ENCODE results near the gene SERINC2.
A peak's percentile ranks its signal among the peaks of the same experiment; 100 is the strongest.

Gene SERINC2

DNA sequence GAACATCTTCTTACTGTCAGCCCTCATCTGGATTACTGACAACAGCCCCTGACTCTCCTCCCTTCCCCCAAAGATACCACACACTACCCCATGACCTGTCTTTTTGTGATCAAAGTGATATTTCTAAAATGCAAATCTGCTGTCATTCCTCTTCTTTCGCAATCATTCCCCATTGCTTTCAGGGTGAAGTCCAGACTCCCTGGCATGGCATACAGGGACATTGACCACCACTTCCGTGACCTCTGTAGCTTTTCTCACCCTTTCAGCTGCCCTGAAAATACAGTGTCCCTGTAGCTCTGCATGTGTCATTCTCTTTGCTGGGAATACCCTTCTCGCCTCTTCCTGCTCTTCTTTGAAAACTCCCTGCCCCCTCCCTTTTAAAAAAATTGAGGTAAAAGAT is 4.1 kb downstream of the SERINC2 start:
- Histone ChIP-seq H3K27ac (no peak overlapping the region), H3K4me3 (ENCODE audit: low read depth in 1 of 2, low read length in 1 of 2) (no peak overlapping the region), H3K36me3 (no peaks in the 10 kb centered on the region), H3K4me1 (ENCODE audit: control insufficient read depth in 1 of 2, insufficient read depth in 1 of 2, low read depth in 1 of 2, low read length in 1 of 2) (peaks cover 9 to 14% of the 10 kb centered on the region in 2 experiments), H3K27me3 (peaks cover 54% of the 10 kb centered on the region), H3K9me3 (no peaks in the 10 kb centered on the region)
- TF ChIP-seq, protein P1, sequence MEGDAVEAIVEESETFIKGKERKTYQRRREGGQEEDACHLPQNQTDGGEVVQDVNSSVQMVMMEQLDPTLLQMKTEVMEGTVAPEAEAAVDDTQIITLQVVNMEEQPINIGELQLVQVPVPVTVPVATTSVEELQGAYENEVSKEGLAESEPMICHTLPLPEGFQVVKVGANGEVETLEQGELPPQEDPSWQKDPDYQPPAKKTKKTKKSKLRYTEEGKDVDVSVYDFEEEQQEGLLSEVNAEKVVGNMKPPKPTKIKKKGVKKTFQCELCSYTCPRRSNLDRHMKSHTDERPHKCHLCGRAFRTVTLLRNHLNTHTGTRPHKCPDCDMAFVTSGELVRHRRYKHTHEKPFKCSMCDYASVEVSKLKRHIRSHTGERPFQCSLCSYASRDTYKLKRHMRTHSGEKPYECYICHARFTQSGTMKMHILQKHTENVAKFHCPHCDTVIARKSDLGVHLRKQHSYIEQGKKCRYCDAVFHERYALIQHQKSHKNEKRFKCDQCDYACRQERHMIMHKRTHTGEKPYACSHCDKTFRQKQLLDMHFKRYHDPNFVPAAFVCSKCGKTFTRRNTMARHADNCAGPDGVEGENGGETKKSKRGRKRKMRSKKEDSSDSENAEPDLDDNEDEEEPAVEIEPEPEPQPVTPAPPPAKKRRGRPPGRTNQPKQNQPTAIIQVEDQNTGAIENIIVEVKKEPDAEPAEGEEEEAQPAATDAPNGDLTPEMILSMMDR (IDR thresholded peaks at IDR 0.05): no peak

DNA sequence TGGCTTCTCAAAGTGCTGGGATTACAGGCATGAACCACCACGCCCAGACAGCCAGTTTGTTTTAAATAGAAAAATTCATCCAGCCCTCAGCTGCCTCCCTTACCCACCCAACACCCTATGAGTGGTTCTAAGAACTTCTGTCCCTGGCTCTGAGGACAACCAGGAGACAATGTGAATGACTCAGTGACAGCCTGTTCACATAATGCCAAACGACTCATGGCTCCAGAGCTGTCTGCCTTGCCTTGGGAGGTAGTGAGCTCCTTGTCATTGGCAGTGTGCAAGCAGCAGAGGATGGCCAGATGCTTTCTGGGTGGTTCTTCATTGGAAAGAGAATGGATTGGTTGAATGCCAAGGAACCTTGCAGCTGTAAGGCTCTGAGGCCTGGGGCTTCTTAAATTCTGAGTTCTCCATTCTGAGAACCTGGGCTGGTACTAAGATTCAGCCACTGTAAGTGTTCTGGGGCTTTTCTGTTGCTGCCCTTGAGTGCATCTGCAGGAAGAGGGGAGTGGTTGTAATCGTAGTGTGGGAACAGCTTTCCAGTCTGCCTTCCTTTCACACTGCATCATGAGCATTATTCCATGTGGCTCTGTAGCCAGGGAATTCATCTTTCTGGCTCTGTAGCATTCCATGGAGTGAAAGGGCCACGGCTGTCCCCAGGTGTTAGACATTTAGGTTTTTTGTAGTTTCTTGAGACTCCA is 5.8 kb downstream of the SERINC2 start:
- no peak overlapping the region for H3K4me3 ChIP-seq (ENCODE audit: low read depth in 1 of 2, low read length in 1 of 2)
- peaks cover 8 to 9% of the 10 kb centered on the region in 2 experiments for H3K4me1 ChIP-seq (ENCODE audit: control insufficient read depth in 1 of 2, insufficient read depth in 1 of 2, low read depth in 1 of 2, low read length in 1 of 2)
- no peaks in the 10 kb centered on the region for H3K9me3 ChIP-seq
- no peak overlapping the region for H3K27ac ChIP-seq
- peaks cover 47% of the 10 kb centered on the region for H3K27me3 ChIP-seq
- no peaks in the 10 kb centered on the region for H3K36me3 ChIP-seq
- TF ChIP-seq, protein P1 (IDR thresholded peaks at IDR 0.05): no peak

DNA sequence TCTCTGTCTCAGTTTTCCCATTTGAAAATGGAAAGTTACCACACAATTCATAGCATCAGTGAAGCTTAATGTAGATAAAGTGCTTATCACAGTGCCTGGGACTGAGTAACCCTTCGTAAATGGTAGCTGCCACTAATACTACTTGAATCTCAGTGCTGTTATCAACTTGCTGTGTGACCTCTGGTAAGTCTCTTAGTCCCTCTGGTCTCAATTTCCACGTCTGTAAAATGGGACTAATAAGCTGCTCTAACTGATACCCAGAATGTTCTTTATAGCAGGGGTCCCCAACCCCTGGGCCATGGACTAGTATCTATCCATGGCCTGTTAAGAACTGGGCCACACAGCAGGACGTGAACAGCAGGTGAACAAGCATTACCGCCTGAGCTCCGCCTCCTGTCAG is 7.7 kb downstream of the SERINC2 start:
- Histone ChIP-seq H3K4me3 (ENCODE audit: low read depth in 1 of 2, low read length in 1 of 2) (no peak overlapping the region), H3K27me3 (peaks cover 32% of the 10 kb centered on the region), H3K4me1 (ENCODE audit: control insufficient read depth in 1 of 2, insufficient read depth in 1 of 2, low read depth in 1 of 2, low read length in 1 of 2) (peaks cover 5% of the 10 kb centered on the region in 2 experiments), H3K36me3 (no peaks in the 10 kb centered on the region), H3K27ac (no peak overlapping the region), H3K9me3 (no peaks in the 10 kb centered on the region)
- TF ChIP-seq, protein P1 (IDR thresholded peaks at IDR 0.05): no peak

DNA sequence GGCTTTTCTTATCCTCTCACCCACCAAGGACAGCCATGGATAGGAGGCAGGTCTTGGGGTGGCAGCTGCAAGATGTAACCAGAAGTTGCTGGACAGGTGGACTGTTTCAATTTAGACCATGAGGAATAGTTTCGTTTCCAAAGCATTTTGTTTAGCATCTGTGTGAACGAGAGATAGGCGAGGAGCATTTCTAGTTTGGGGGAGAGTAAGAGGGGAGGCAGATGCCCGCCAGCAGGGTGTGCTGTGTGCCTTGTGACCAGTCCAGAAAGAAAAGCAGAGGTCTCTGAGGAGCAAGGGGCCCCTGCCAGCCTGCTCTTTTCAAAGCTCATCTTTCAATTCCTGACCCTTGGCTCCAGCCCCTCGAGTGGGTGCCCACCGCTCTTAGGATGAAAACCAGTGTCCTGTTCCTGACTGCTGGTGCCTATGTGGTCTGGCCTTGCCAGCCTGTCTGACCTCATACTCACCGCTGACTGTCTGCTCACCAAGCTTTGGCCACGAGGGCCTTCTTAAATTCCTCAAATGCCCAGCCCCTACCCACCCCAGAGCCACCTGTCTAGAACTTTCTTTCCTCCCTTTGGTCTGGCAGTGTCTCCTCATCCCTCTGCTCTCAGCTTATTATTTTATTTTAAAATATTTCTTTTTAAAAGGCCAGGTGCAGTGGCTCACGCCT is 8.5 kb downstream of the SERINC2 start:
- peaks cover 5% of the 10 kb centered on the region in 2 experiments for H3K4me1 ChIP-seq (ENCODE audit: control insufficient read depth in 1 of 2, insufficient read depth in 1 of 2, low read depth in 1 of 2, low read length in 1 of 2)
- H3K36me3 ChIP-seq: no peaks in the 10 kb centered on the region
- no peak overlapping the region for H3K4me3 ChIP-seq (ENCODE audit: low read depth in 1 of 2, low read length in 1 of 2)
- TF ChIP-seq, protein P1 (IDR thresholded peaks at IDR 0.05): no peak
- no peaks in the 10 kb centered on the region for H3K9me3 ChIP-seq
- no peak overlapping the region for H3K27ac ChIP-seq
- peaks cover 24% of the 10 kb centered on the region for H3K27me3 ChIP-seq

DNA sequence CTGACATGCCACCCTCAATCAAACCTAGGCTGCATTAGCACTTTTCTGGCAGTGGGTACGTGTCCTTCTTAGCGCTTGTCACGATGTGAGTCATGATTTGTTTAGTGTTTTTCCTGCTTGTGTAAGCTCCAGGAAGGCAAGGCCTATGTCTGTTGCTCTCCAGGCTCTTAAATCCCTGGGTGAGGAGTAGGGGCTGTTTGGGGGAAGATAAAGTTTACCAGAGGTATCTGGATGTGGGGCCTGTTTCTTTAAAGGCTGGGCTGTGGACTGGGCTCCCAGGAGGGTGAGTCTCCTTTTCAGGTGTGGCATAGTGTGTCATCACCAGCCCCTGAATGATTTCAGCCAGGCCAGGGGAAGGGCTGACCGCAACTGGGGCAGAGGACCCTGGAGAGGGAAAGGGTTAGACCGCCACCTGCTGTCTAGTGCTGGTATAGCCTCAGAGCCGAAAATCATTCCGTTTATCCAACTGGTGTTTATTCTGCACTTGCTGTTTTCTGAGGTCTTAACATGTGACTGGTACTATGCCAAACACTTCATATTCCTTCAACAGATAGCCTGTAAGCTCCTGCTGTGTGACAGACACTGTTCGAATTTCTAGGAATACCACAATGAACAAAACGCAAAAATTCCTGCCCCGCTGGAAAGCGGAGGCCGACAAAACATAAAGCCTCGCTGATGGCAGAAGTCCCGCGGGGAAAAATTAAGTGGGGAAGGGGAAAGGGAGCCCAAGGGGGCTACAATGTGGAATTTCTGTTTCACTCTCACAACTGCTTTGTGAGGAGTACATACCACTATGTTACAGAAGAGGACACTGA is 9.7 kb downstream of the SERINC2 start:
- peaks cover 13% of the 10 kb centered on the region for H3K27me3 ChIP-seq
- H3K27ac ChIP-seq: no peak overlapping the region
- H3K4me3 ChIP-seq (ENCODE audit: low read depth in 1 of 2, low read length in 1 of 2): no peak overlapping the region
- TF ChIP-seq, protein P1 (IDR thresholded peaks at IDR 0.05): peak; percentile 78
- peaks cover 5% of the 10 kb centered on the region in 2 experiments for H3K4me1 ChIP-seq (ENCODE audit: control insufficient read depth in 1 of 2, insufficient read depth in 1 of 2, low read depth in 1 of 2, low read length in 1 of 2)
- no peaks in the 10 kb centered on the region for H3K9me3 ChIP-seq
- H3K36me3 ChIP-seq: no peaks in the 10 kb centered on the region

Data from neutrophil (primary cell).